Gastrocnemius medialis (tissue), 4 donors: ENCODE measurements around the gene CTRB1.

Source experiments
- CTCF ChIP-seq, 5 experiments: fragments of 450-650 bp in 3 of 5; fragments of 200-600 bp in 2 of 5; sonication (generic) in 2 of 5; IDR thresholded peaks in 4 of 5; conservative IDR thresholded peaks in 1 of 5; 1 replicate in 4 of 5; 2 replicates in 1 of 5; pipeline ENCODE4 v1.5.1; 2016 to 2019; ENCODE audit warnings: antibody characterized with exemption in 5 of 5, mild to moderate bottlenecking in 3 of 5, moderate library complexity in 3 of 5
- POLR2A ChIP-seq, 2 donors: fragments of 450-650 bp; IDR thresholded peaks; one replicate each; pipeline ENCODE4 v1.6.1; 2017; ENCODE audit warnings: antibody characterized with exemption in 2 of 2, mild to moderate bottlenecking in 2 of 2, moderate library complexity in 2 of 2

- TF ChIP-seq CTCF (IDR thresholded peaks at IDR 0.05 in 4 of 5, conservative IDR thresholded peaks at IDR 0.05 in 1 of 5) (no peak), POLR2A (IDR thresholded peaks at IDR 0.05) (no peak)
Measured at GRCh38 chr16:75229172-75230031, 10.6 kb downstream of the CTRB1 start.
